ENCODE measurements around the gene DAZL. TPM values are rescaled to one million over a fixed set of nuclear protein-coding genes. Genes with fewer than 3 reads are reported as not detected.

Gene DAZL
- total and polyA plus RNA-seq, 9 of the 15 experiments (the other 6 are each of a cell fraction or from before 2014, with no cell fraction given): not detected

DNA sequence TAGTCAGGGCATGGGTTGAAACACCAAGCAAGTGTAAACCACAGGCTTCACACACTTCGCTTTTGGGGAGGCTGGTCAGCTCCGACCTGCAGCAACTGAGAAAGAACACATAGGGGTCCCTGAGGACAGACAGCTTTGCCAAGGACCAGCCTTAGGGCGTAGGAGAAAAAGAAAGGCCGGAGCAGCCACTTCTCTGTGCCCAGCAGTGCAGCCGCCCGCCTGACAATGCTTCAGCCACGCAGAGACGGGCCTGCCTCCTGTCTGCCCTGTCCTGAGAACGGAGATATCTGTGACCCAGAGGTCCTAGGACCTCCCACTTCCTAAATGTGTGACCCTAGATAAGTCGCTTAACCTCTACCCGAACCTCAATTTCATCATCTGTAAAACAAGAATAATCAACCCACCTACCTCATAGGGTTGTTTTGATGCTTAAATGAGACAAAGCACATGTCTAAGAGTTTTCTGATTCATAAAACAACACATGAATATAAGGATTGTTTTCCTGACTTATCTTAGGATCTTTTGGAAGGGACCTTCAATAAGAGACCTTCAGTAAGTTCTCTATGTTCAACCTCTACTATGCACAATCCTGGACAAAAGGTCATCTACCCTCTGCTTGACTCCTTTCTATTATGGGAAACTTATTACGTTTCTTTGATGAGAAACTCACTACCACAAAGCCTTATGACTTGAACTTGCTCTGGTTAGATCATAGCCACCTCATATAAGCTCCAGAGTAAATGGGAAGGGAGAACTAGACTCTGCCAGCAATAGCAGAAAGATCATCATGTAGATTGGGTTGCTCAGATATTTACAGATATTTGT, 58.8 kb downstream of the DAZL start (continued):
- TF ChIP-seq, protein P1, sequence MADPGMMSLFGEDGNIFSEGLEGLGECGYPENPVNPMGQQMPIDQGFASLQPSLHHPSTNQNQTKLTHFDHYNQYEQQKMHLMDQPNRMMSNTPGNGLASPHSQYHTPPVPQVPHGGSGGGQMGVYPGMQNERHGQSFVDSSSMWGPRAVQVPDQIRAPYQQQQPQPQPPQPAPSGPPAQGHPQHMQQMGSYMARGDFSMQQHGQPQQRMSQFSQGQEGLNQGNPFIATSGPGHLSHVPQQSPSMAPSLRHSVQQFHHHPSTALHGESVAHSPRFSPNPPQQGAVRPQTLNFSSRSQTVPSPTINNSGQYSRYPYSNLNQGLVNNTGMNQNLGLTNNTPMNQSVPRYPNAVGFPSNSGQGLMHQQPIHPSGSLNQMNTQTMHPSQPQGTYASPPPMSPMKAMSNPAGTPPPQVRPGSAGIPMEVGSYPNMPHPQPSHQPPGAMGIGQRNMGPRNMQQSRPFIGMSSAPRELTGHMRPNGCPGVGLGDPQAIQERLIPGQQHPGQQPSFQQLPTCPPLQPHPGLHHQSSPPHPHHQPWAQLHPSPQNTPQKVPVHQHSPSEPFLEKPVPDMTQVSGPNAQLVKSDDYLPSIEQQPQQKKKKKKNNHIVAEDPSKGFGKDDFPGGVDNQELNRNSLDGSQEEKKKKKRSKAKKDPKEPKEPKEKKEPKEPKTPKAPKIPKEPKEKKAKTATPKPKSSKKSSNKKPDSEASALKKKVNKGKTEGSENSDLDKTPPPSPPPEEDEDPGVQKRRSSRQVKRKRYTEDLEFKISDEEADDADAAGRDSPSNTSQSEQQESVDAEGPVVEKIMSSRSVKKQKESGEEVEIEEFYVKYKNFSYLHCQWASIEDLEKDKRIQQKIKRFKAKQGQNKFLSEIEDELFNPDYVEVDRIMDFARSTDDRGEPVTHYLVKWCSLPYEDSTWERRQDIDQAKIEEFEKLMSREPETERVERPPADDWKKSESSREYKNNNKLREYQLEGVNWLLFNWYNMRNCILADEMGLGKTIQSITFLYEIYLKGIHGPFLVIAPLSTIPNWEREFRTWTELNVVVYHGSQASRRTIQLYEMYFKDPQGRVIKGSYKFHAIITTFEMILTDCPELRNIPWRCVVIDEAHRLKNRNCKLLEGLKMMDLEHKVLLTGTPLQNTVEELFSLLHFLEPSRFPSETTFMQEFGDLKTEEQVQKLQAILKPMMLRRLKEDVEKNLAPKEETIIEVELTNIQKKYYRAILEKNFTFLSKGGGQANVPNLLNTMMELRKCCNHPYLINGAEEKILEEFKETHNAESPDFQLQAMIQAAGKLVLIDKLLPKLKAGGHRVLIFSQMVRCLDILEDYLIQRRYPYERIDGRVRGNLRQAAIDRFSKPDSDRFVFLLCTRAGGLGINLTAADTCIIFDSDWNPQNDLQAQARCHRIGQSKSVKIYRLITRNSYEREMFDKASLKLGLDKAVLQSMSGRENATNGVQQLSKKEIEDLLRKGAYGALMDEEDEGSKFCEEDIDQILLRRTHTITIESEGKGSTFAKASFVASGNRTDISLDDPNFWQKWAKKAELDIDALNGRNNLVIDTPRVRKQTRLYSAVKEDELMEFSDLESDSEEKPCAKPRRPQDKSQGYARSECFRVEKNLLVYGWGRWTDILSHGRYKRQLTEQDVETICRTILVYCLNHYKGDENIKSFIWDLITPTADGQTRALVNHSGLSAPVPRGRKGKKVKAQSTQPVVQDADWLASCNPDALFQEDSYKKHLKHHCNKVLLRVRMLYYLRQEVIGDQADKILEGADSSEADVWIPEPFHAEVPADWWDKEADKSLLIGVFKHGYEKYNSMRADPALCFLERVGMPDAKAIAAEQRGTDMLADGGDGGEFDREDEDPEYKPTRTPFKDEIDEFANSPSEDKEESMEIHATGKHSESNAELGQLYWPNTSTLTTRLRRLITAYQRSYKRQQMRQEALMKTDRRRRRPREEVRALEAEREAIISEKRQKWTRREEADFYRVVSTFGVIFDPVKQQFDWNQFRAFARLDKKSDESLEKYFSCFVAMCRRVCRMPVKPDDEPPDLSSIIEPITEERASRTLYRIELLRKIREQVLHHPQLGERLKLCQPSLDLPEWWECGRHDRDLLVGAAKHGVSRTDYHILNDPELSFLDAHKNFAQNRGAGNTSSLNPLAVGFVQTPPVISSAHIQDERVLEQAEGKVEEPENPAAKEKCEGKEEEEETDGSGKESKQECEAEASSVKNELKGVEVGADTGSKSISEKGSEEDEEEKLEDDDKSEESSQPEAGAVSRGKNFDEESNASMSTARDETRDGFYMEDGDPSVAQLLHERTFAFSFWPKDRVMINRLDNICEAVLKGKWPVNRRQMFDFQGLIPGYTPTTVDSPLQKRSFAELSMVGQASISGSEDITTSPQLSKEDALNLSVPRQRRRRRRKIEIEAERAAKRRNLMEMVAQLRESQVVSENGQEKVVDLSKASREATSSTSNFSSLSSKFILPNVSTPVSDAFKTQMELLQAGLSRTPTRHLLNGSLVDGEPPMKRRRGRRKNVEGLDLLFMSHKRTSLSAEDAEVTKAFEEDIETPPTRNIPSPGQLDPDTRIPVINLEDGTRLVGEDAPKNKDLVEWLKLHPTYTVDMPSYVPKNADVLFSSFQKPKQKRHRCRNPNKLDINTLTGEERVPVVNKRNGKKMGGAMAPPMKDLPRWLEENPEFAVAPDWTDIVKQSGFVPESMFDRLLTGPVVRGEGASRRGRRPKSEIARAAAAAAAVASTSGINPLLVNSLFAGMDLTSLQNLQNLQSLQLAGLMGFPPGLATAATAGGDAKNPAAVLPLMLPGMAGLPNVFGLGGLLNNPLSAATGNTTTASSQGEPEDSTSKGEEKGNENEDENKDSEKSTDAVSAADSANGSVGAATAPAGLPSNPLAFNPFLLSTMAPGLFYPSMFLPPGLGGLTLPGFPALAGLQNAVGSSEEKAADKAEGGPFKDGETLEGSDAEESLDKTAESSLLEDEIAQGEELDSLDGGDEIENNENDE (IDR thresholded peaks at IDR 0.05; ENCODE audit: low read depth, low read length): no peak
- TF ChIP-seq, protein P2, sequence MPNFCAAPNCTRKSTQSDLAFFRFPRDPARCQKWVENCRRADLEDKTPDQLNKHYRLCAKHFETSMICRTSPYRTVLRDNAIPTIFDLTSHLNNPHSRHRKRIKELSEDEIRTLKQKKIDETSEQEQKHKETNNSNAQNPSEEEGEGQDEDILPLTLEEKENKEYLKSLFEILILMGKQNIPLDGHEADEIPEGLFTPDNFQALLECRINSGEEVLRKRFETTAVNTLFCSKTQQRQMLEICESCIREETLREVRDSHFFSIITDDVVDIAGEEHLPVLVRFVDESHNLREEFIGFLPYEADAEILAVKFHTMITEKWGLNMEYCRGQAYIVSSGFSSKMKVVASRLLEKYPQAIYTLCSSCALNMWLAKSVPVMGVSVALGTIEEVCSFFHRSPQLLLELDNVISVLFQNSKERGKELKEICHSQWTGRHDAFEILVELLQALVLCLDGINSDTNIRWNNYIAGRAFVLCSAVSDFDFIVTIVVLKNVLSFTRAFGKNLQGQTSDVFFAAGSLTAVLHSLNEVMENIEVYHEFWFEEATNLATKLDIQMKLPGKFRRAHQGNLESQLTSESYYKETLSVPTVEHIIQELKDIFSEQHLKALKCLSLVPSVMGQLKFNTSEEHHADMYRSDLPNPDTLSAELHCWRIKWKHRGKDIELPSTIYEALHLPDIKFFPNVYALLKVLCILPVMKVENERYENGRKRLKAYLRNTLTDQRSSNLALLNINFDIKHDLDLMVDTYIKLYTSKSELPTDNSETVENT (CRISPR knock-in tag; IDR thresholded peaks at IDR 0.05): 0 out of 2 replicates have a peak, but pooled peaks have one; percentile 26
- TF ChIP-seq CBFA2T2 (conservative IDR thresholded peaks at IDR 0.05) (peak; percentile 83), NFE2 (IDR thresholded peaks at IDR 0.05; ENCODE audit: low read depth) (0 out of 2 replicates have a peak, but pooled peaks have one; percentile 14), KAT2B (IDR thresholded peaks at IDR 0.05; ENCODE audit: low read depth, low read length) (no peak), ZFP36 (IDR thresholded peaks at IDR 0.05; ENCODE audit: low read depth, low read length, partially characterized antibody) (peak; percentile 11)
- TF ChIP-seq, protein P3, sequence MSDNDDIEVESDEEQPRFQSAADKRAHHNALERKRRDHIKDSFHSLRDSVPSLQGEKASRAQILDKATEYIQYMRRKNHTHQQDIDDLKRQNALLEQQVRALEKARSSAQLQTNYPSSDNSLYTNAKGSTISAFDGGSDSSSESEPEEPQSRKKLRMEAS (CRISPR knock-in tag; IDR thresholded peaks at IDR 0.05): no peak
- TF ChIP-seq, protein P4, sequence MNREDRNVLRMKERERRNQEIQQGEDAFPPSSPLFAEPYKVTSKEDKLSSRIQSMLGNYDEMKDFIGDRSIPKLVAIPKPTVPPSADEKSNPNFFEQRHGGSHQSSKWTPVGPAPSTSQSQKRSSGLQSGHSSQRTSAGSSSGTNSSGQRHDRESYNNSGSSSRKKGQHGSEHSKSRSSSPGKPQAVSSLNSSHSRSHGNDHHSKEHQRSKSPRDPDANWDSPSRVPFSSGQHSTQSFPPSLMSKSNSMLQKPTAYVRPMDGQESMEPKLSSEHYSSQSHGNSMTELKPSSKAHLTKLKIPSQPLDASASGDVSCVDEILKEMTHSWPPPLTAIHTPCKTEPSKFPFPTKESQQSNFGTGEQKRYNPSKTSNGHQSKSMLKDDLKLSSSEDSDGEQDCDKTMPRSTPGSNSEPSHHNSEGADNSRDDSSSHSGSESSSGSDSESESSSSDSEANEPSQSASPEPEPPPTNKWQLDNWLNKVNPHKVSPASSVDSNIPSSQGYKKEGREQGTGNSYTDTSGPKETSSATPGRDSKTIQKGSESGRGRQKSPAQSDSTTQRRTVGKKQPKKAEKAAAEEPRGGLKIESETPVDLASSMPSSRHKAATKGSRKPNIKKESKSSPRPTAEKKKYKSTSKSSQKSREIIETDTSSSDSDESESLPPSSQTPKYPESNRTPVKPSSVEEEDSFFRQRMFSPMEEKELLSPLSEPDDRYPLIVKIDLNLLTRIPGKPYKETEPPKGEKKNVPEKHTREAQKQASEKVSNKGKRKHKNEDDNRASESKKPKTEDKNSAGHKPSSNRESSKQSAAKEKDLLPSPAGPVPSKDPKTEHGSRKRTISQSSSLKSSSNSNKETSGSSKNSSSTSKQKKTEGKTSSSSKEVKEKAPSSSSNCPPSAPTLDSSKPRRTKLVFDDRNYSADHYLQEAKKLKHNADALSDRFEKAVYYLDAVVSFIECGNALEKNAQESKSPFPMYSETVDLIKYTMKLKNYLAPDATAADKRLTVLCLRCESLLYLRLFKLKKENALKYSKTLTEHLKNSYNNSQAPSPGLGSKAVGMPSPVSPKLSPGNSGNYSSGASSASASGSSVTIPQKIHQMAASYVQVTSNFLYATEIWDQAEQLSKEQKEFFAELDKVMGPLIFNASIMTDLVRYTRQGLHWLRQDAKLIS (CRISPR knock-in tag; IDR thresholded peaks at IDR 0.05): no peak
